Panc1 (cell line): Measurements from ENCODE around the gene SLAMF1. TPM values are rescaled to one million over a fixed set of nuclear protein-coding genes. Genes with fewer than 3 reads are reported as not detected.

Source experiments
- ATAC-seq: fragments of 200-7000 bp; cut with Tn5 transposase; 2 replicates; pipeline ENCODE4 v1.9.1; 2020; ENCODE audit warnings: mild to moderate bottlenecking, moderate library complexity
- BruUV-seq: library from RNA; stranded (reverse); fragments of 400-500 nt; replicated peaks from 2 replicates; lab custom pipeline; 2021; lab: Mats Ljungman, UMichigan
- CTCF ChIA-PET: fragments of 300-600 bp; sonication (Branson Sonifier 250); formaldehyde crosslinking; loops from one replicate; lab custom pipeline; 2022; ENCODE audit warnings: antibody characterized with exemption; lab: Charles Lee
- POLR2A ChIA-PET: fragments of 300-600 bp; sonication (Branson Sonifier 250); formaldehyde crosslinking; loops from one replicate; lab custom pipeline; 2022; ENCODE audit warnings: antibody characterized with exemption; lab: Charles Lee
- DNase-seq: peaks from one replicate; pipeline ENCODE4 v3.0.0-alpha.2; 2010; ENCODE audit warnings: low read depth, low spot score
- H3K27ac ChIP-seq: 2 replicates; pipeline ENCODE4 v1.5.1; 2011; ENCODE audit warnings: mild to moderate bottlenecking, low read length, inconsistent platforms
- H3K27me3 ChIP-seq: fragments of 200-500 bp; sonication (Bioruptor generic); 2 replicates; pipeline ENCODE4 v1.6.0; 2014; ENCODE audit warnings: low read length, inconsistent platforms; ENCODE audit not compliant: control insufficient read depth, insufficient read depth
- H3K36me3 ChIP-seq: fragments of 200-500 bp; sonication (Bioruptor generic); 2 replicates; pipeline ENCODE4 v1.5.1; 2014; ENCODE audit warnings: inconsistent platforms, mild to moderate bottlenecking, low read length, moderate library complexity; ENCODE audit not compliant: control insufficient read depth, insufficient read depth
- H3K4me1 ChIP-seq: 2 replicates; pipeline ENCODE4 v1.5.1; 2011; ENCODE audit warnings: inconsistent platforms, mild to moderate bottlenecking, low read length, moderate library complexity; ENCODE audit not compliant: control insufficient read depth, insufficient read depth
- H3K4me3 ChIP-seq, 2 experiments: 2 replicates each; pipeline ENCODE4 v1.5.1; 2011 to 2012; ENCODE audit warnings: low read depth in 2 of 2, low read length in 2 of 2, mild to moderate bottlenecking in 2 of 2, inconsistent platforms in 1 of 2, moderate library complexity in 1 of 2
- H3K9me3 ChIP-seq: fragments of 200-500 bp; sonication (Bioruptor generic); 2 replicates; pipeline ENCODE4 v1.5.1; 2014; ENCODE audit warnings: low read depth, mild to moderate bottlenecking, inconsistent platforms, low read length, moderate library complexity; ENCODE audit not compliant: control insufficient read depth, insufficient read depth
- POLR2AphosphoS5 ChIP-seq: IDR thresholded peaks from 2 replicates; pipeline ENCODE4 v1.6.1; 2012; ENCODE audit warnings: mild to moderate bottlenecking, low read depth, low read length, moderate library complexity
- SIN3A ChIP-seq: IDR thresholded peaks from 2 replicates; pipeline ENCODE4 v1.6.1; 2012; ENCODE audit warnings: low read depth, mild to moderate bottlenecking, low read length, moderate library complexity, borderline replicate concordance; ENCODE audit not compliant: insufficient read depth
- TCF7L2 ChIP-seq: IDR thresholded peaks from 2 replicates; pipeline ENCODE4 v1.6.1; 2011; ENCODE audit warnings: mild to moderate bottlenecking, low read depth, low read length, inconsistent platforms
- in situ Hi-C: cut with HindIII; loops from 2 replicates; pipeline ENCODE4 v1.10.0; 2016; ENCODE audit warnings: low sequenced_read_pairs, low pct_unique_long_range_greater_than_20kb
- intact Hi-C: fragments of 100-400 bp; cut with micrococcal nuclease; formaldehyde crosslinking; loops from one replicate; pipeline ENCODE4 v1.10.0; 2022; ENCODE audit not compliant: unreplicated experiment
- total RNA-seq: library from RNA; stranded (reverse); gene quantifications from one replicate; pipeline ENCODE4 v1.2.1, GENCODE V29; 2021; ENCODE audit not compliant: unreplicated experiment
- TF ChIP-seq, protein P1 (sequence below), 2 experiments: IDR thresholded peaks; 2 replicates each; pipeline ENCODE4 v1.6.1; 2011 to 2012; ENCODE audit warnings: low read depth in 2 of 2, control low read depth in 1 of 2, low read length in 1 of 2, mild to moderate bottlenecking in 1 of 2, moderate library complexity in 1 of 2; ENCODE audit not compliant: insufficient read depth in 1 of 2
- TF ChIP-seq, protein P2 (sequence below): fragments of 450-650 bp; IDR thresholded peaks from 2 replicates; pipeline ENCODE4 v1.5.1; 2017; ENCODE audit warnings: mild to moderate bottlenecking

Gene SLAMF1
- total RNA-seq, 1 experiment from 2014 or later = not detected

DNA sequence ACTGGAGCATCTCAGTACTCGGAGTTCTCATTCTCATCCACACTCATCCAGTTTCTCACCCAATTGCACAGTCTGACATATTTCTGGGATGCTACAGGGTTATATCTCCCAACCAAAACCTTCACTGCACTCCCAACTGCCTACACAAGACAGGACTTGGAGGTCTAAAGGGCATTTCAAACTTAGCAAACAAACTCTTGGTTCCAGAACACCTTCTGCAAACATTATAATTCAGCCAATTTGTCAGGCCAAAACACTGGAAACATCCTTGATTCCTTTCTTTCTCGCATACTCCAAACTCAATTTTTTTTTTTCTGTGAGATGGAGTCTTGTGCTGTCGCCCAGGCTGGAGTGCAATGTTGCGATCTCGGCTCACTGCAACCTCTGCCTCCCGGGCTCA, 7.9 kb downstream of the SLAMF1 start:
- no peaks in the 10 kb centered on the region for H3K4me1 ChIP-seq
- H3K27me3 ChIP-seq = peaks cover 9% of the 10 kb centered on the region
- H3K36me3 ChIP-seq = no peaks in the 10 kb centered on the region
- ChIA-PET POLR2A (no interaction called here), CTCF (no interaction called here)
- intact Hi-C loops (no loop called here), in situ Hi-C loops (no loop called here)
- no peak overlapping the region for H3K27ac ChIP-seq
- no peaks in the 10 kb centered on the region for H3K9me3 ChIP-seq
- no peak for DNase-seq
- TF ChIP-seq, protein P1, sequence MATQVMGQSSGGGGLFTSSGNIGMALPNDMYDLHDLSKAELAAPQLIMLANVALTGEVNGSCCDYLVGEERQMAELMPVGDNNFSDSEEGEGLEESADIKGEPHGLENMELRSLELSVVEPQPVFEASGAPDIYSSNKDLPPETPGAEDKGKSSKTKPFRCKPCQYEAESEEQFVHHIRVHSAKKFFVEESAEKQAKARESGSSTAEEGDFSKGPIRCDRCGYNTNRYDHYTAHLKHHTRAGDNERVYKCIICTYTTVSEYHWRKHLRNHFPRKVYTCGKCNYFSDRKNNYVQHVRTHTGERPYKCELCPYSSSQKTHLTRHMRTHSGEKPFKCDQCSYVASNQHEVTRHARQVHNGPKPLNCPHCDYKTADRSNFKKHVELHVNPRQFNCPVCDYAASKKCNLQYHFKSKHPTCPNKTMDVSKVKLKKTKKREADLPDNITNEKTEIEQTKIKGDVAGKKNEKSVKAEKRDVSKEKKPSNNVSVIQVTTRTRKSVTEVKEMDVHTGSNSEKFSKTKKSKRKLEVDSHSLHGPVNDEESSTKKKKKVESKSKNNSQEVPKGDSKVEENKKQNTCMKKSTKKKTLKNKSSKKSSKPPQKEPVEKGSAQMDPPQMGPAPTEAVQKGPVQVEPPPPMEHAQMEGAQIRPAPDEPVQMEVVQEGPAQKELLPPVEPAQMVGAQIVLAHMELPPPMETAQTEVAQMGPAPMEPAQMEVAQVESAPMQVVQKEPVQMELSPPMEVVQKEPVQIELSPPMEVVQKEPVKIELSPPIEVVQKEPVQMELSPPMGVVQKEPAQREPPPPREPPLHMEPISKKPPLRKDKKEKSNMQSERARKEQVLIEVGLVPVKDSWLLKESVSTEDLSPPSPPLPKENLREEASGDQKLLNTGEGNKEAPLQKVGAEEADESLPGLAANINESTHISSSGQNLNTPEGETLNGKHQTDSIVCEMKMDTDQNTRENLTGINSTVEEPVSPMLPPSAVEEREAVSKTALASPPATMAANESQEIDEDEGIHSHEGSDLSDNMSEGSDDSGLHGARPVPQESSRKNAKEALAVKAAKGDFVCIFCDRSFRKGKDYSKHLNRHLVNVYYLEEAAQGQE (IDR thresholded peaks at IDR 0.05; ENCODE audit: insufficient read depth in 1 of 2, low read depth in 2 of 2, low read length in 1 of 2) = no peak
- TF ChIP-seq SIN3A (no peak), POLR2AphosphoS5 (no peak), TCF7L2 (no peak)
- TF ChIP-seq, protein P2, sequence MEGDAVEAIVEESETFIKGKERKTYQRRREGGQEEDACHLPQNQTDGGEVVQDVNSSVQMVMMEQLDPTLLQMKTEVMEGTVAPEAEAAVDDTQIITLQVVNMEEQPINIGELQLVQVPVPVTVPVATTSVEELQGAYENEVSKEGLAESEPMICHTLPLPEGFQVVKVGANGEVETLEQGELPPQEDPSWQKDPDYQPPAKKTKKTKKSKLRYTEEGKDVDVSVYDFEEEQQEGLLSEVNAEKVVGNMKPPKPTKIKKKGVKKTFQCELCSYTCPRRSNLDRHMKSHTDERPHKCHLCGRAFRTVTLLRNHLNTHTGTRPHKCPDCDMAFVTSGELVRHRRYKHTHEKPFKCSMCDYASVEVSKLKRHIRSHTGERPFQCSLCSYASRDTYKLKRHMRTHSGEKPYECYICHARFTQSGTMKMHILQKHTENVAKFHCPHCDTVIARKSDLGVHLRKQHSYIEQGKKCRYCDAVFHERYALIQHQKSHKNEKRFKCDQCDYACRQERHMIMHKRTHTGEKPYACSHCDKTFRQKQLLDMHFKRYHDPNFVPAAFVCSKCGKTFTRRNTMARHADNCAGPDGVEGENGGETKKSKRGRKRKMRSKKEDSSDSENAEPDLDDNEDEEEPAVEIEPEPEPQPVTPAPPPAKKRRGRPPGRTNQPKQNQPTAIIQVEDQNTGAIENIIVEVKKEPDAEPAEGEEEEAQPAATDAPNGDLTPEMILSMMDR = no peak
- ATAC-seq = no peak
- no TSS peak for BruUV-seq
- H3K4me3 ChIP-seq = no peak overlapping the region

- ChIA-PET POLR2A (no interaction called here), CTCF (no interaction called here)
- Histone ChIP-seq H3K4me1 (no peaks in the 10 kb centered on the region), H3K4me3 (no peak overlapping the region), H3K27me3 (peaks cover 5% of the 10 kb centered on the region), H3K36me3 (no peaks in the 10 kb centered on the region), H3K27ac (no peak overlapping the region), H3K9me3 (no peaks in the 10 kb centered on the region)
- in situ Hi-C loops (no loop called here), intact Hi-C loops (no loop called here)
- no peak for DNase-seq
- TF ChIP-seq, protein P1 (IDR thresholded peaks at IDR 0.05; ENCODE audit: insufficient read depth in 1 of 2, low read depth in 2 of 2, low read length in 1 of 2) = no peak
- TF ChIP-seq POLR2AphosphoS5 = no peak
- no TSS peak for BruUV-seq
- ATAC-seq = no peak
Observed at GRCh38 chr1:160638540-160638857, 8.3 kb downstream of the SLAMF1 start.
